ENCODE data around the gene ACTR1B. TPM values are rescaled to one million over a fixed set of nuclear protein-coding genes. Genes with fewer than 3 reads are reported as not detected.
"Not testable (repeated sequence)": the region's sequence is repeated elsewhere in the genome, so short reads cannot be mapped to it uniquely, and the experiment has no call there.

The ACTR1B gene
- 10 to 100 TPM; 15.3 to 19.3 (median 17.3) TPM for polyA plus RNA-seq

DNA sequence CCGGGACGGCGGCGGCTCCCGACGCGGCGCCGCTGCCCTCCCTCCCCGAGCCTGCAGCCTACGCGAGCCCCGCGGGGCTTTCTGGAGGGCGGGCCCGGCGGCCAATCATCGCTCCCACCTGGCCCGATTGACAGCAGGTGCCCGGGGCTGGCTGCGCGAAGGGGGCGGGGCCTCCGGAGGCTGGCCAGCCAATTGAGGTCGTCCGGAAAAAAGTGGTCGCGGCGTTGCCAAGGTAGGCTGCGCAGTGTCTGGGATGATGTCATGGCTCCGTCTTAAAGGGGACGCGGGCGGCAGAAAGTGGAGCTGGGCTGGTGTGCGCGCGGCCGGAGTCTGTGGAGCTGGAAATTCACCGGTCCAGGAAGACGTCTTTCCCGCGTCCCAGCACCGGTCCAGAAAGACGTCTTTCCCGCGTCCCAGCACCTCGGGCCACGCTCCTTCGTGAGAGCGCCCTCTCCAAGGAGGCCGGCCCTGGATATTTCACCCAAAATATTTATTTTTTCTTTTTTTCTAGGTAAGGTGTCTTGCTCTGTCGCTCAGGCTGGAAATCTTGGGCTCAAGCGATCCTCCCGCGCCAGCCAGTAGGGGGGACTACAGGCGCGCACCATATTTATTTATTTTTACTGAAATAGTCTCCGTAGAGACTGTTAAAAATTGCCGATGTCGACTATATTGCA is at the start of gene ACTR1B:
Gene ACTR1B (minus strand): TSS at position 83 of the 674 bp plus-strand sequence. CDS start 154 bp downstream, outside the sequence.
- Mint-ChIP-seq H3K4me3 (peak within 1 kb of the TSS; percentile 93 to 98 (median 97)), H3K36me3 (no peaks in the 10 kb centered on the region), H3K4me1 (peaks cover 31 to 41% of the 10 kb centered on the region in 2 donors), H3K9me3 (no peaks in the 10 kb centered on the region), H3K27ac (peak within 1 kb of the TSS; percentile 97 to 99 (median 98)), H3K27me3 (ENCODE audit: low read depth in 3 of 3) (peaks cover 2 to 7% (median 5%) of the 10 kb centered on the region in 3 donors)
- DNase-seq, result peak; percentile 98

DNA sequence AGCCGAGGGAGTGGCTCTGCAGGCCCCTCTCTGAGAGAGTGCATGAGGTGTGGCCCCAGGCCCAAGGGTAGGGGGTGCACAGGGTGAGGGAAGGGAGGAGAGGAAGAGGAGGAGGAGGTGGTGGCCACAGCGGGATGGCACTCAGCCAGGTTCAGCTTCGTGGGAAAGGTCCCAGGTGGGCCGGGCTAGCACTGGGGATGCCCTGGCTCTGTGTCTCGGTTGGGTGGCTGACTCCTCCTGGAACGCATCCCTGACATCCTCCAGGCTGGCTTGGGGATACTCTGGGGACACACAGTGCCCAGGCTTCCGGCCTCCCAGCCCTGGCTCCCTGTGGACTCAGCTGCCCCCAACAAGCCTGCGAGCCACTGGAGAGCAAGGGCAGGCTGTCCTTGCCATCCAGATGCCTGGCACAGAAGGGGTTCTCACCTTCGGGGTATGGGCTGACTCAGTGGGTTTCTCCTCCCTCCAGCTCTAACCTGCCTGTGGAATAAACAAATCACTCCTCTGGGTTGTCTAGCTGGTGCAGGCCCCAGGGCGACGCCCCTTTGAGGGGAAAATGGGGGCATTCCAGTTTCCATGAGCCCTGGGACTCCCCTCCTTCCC is 49.0 kb upstream of the ACTR1B start:
- DNase-seq, result no peak
- Mint-ChIP-seq H3K9me3 (no peaks in the 10 kb centered on the region), H3K36me3 (peaks cover 20 to 32% (median 27%) of the 10 kb centered on the region in 3 donors), H3K4me1 (peaks cover 73 to 77% of the 10 kb centered on the region in 2 donors), H3K27me3 (ENCODE audit: low read depth in 3 of 3) (peaks cover 6 to 15% (median 14%) of the 10 kb centered on the region in 3 donors), H3K27ac (peak overlapping the region; percentile 98 to 100 (median 100)), H3K4me3 (peak overlapping the region; percentile 92 to 99 (median 98))

DNA sequence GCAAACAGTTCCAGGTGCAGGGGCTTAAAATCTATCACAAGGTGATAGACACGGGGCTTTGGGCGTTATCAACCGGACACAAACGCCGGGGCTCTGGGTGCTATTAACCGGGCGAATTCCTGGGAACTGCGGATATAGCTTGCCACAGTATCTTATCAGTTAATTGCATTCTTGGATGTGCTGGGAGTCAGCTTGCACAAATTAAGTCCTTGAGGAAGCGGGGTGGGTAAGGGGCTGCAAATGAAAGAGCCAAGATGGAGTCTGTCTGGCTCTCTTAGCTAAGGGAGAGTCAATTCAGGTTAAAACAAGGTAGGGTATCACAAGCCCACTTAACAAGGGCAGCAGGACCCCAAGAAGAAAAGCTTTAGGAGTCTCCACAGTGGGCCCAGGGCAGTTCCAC is 48.3 kb upstream of the ACTR1B start:
- Mint-ChIP-seq H3K4me3 (peak overlapping the region; percentile 92 to 99 (median 98)), H3K36me3 (peaks cover 20 to 30% (median 27%) of the 10 kb centered on the region in 3 donors), H3K27ac (peak overlapping the region; percentile 98 to 100 (median 100)), H3K4me1 (peaks cover 67 to 71% of the 10 kb centered on the region in 2 donors), H3K27me3 (ENCODE audit: low read depth in 3 of 3) (peaks cover 6 to 15% (median 12%) of the 10 kb centered on the region in 3 donors)
- DNase-seq, H3K9me3 Mint-ChIP-seq: not testable (repeated sequence)

DNA sequence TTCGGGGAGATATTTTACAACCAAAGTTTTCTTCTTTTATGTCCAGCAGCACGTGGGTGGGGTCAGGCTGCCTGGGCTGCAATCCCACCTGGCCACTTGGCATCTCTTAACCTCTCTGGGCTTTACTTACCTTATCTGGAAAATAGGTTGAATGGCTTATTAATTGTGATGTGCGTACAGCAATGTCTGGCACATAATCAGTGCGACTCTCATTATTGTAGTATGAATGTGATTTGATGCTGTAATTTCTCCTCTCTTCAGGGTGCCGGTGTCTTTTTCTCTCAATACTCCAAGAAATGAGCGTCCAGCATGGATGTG is 47.5 kb upstream of the ACTR1B start:
- Mint-ChIP-seq H3K36me3 (peaks cover 19 to 23% (median 20%) of the 10 kb centered on the region in 3 donors), H3K4me1 (peaks cover 59 to 63% of the 10 kb centered on the region in 2 donors), H3K4me3 (peak overlapping the region; percentile 92 to 99 (median 98)), H3K27ac (peak overlapping the region; percentile 98 to 100 (median 100)), H3K27me3 (ENCODE audit: low read depth in 3 of 3) (peaks cover 6 to 13% (median 12%) of the 10 kb centered on the region in 3 donors), H3K9me3 (no peaks in the 10 kb centered on the region)
- no peak for DNase-seq

DNA sequence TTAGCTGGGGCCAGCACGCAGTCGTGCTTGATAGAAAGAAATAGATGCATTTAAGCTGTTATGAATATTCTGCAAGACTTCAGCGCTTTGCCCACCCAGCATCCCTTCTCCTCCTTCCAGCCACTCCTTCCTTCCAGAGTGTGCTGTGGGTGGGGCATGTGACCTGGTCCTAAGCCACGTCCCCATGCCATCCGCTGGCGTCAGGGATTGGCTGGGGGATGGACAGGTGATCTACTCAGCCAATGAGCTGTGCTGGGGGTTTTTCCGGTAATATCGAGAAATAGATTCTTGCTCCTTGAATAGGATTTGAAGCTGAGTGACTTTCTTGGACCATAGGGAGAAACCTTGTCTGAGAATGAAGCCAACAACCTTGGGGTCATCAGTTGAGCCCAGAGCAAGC is 44.8 kb upstream of the ACTR1B start:
- DNase-seq, result no peak
- no peaks in the 10 kb centered on the region for H3K9me3 Mint-ChIP-seq
- no peak overlapping the region for H3K27ac Mint-ChIP-seq
- H3K27me3 Mint-ChIP-seq (ENCODE audit: low read depth in 3 of 3), result peaks cover 2 to 8% (median 5%) of the 10 kb centered on the region in 3 donors
- no peak overlapping the region for H3K4me3 Mint-ChIP-seq
- peaks cover 1 to 5% (median 3%) of the 10 kb centered on the region in 3 donors for H3K36me3 Mint-ChIP-seq
- peaks cover 36 to 40% of the 10 kb centered on the region in 2 donors for H3K4me1 Mint-ChIP-seq

DNA sequence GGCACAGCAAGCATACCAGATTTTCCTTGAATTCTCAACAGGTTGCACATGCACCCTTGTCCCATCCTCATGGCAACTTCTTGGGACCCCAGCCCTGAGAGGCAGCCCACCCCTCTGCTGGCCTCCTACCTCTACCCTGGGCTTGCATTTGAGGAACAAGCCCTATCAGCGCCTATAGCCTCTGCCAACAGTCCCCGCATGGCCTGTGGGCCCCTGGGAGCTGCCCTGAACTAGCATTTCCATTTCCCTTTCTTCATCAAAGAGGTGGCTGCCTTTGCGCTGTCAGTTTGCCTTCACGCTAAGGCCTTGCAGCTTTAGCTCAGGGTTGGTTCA is 44.2 kb upstream of the ACTR1B start:
- Mint-ChIP-seq H3K27me3 (ENCODE audit: low read depth in 3 of 3) (peaks cover 0 to 4% (median 0%) of the 10 kb centered on the region in 3 donors), H3K9me3 (no peaks in the 10 kb centered on the region), H3K36me3 (peaks cover 0 to 3% (median 2%) of the 10 kb centered on the region in 3 donors), H3K4me3 (no peak overlapping the region), H3K4me1 (peaks cover 30 to 34% of the 10 kb centered on the region in 2 donors), H3K27ac (no peak overlapping the region)
- no peak for DNase-seq

DNA sequence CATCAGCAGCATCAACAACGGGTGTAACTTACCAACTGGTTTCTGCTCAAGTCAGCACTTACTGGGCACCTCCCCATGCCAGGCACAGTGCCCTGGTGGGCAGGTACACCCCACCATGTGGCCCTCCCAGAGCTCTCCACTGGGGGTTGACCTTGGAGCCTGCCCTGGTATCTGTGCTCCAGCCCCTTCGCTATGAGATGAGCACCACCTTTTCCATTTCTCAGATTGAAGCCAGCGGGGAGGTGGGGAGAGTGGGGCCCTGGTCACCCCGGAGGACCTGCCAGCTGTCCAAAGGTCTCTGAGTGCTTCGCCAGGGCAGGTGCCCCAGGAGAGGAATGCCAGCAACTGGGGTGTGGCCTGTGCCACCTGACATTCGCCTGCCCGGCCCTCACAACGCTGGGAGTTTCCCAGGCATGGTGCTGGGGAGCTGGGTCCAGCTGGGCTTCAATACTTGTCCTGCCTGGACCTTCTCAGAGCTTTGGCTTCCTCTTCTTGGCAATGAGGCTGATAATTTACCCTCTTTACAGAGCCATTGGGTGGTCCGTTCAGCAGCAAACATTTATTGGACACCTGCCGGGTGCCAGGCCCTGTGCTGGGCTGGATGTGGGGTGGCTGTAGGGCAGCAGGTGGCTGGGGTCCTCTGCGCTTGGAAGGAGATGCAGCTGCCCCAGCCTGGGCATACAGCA is 43.7 kb upstream of the ACTR1B start:
- no peak overlapping the region for H3K27ac Mint-ChIP-seq
- H3K9me3 Mint-ChIP-seq, result no peaks in the 10 kb centered on the region
- H3K4me3 Mint-ChIP-seq, result no peak overlapping the region
- H3K4me1 Mint-ChIP-seq, result peaks cover 25 to 30% of the 10 kb centered on the region in 2 donors
- peaks cover 0 to 3% (median 2%) of the 10 kb centered on the region in 3 donors for H3K36me3 Mint-ChIP-seq
- H3K27me3 Mint-ChIP-seq (ENCODE audit: low read depth in 3 of 3), result peaks cover 0 to 4% (median 0%) of the 10 kb centered on the region in 3 donors
- no peak for DNase-seq

DNA sequence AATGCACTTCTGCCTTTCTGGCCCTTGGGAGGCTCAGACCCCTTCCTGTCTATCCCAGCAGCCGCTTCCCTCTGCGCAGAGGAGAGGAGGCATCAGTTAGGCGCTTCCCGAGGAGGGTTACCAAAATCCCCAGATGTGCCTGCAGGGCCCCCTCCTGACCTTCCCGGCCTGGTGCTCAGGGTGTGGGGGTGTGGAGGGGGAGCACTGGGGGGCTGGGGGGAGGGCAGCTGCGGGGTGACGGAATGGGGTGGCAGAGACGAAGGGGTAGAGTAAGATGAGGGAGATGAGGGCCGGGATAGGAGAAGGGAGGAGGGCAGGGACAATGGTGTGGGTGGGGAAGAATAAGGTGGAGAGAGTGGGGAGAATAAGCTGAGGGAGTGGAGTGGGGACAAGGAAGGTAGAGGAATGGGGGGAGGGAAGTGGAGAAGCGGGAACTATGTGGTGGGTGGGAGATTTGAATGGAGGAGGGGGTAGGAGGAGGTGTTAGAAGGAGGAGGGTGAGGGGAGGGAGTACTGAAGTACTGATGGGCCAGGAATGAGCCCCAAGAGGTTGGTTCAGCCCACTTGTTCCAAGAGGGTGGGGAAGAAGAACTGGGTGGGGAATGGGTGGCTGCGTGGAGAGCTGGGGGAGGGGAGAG is 43.0 kb upstream of the ACTR1B start:
- peaks cover 0 to 3% (median 2%) of the 10 kb centered on the region in 3 donors for H3K36me3 Mint-ChIP-seq
- no peak overlapping the region for H3K27ac Mint-ChIP-seq
- no peak for DNase-seq
- H3K4me3 Mint-ChIP-seq, result no peak overlapping the region
- H3K4me1 Mint-ChIP-seq, result peaks cover 18 to 23% of the 10 kb centered on the region in 2 donors
- no peaks in the 10 kb centered on the region for H3K9me3 Mint-ChIP-seq
- H3K27me3 Mint-ChIP-seq (ENCODE audit: low read depth in 3 of 3), result peaks cover 0 to 4% (median 0%) of the 10 kb centered on the region in 3 donors

DNA sequence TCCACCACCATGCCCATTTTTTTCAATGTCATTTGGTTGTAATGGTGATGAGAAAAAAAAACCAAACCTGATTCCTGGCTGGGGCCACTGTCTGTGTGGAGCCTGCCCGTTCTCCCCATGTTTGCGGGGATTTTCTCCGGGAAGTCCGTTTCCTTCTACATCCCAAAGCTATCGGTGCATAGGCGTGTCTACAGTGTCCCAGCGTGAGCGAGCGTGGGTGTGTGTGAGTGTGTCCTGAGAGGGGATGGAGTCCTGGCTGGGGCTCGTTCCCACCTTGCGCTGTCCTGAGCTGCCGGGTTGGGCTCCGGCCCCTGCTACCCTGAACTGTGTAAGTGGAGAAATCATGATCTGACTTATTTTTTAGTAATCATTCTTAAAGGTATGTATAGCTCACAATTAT is 42.3 kb upstream of the ACTR1B start:
- Mint-ChIP-seq H3K36me3 (peaks cover 0 to 3% (median 2%) of the 10 kb centered on the region in 3 donors), H3K27me3 (ENCODE audit: low read depth in 3 of 3) (peaks cover 0 to 4% (median 0%) of the 10 kb centered on the region in 3 donors), H3K4me1 (peaks cover 15 to 16% of the 10 kb centered on the region in 2 donors), H3K27ac (no peak overlapping the region), H3K4me3 (no peak overlapping the region), H3K9me3 (no peaks in the 10 kb centered on the region)
- no peak for DNase-seq

DNA sequence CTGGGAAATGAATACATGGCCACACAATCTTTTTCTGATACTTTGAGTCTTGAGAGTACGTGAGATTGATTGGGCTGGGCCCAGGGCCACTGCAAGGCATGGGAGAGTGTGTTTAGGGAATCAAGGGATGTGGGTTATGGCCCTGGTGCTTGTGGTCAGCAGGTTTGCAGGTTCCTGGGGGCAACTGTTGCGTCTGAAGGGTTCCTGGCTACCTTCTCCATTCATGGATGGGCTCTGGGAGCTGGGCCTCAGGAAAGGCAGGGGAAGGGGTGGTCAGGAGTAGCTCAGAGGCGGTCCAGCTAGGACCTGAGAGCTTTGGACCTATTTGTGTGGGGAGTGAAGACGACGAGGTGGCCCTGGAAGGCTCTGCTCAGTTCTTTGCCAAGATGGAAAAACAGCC is 41.1 kb upstream of the ACTR1B start:
- H3K27me3 Mint-ChIP-seq (ENCODE audit: low read depth in 3 of 3), result peaks cover 0 to 2% (median 2%) of the 10 kb centered on the region in 3 donors
- peaks cover 6 to 10% of the 10 kb centered on the region in 2 donors for H3K4me1 Mint-ChIP-seq
- DNase-seq, result no peak
- H3K27ac Mint-ChIP-seq, result no peak overlapping the region
- no peak overlapping the region for H3K4me3 Mint-ChIP-seq
- no peaks in the 10 kb centered on the region for H3K9me3 Mint-ChIP-seq
- peaks cover 0 to 1% (median 1%) of the 10 kb centered on the region in 3 donors for H3K36me3 Mint-ChIP-seq

DNA sequence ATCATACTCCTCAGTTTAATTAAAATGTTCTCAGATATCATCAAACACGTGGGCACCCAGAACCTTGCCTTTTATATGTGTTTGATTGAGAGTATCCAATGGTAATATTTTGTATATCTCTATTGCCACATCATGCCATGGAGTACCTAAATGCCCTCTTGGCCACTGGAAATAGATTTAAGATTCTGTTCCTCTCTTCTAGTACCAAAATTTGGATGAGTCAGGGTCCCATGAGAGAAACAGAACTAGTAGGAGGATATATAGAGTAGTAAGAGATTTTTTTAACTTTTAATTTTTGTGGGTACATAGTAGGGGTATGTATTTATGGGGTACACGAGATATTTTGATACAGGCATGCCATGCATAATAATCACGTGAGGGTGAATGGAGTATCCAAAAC is 39.9 kb upstream of the ACTR1B start:
- Mint-ChIP-seq H3K36me3 (no peaks in the 10 kb centered on the region), H3K4me1 (peaks cover 0 to 7% of the 10 kb centered on the region in 2 donors), H3K9me3 (no peaks in the 10 kb centered on the region), H3K27ac (no peak overlapping the region), H3K4me3 (no peak overlapping the region), H3K27me3 (ENCODE audit: low read depth in 3 of 3) (peaks cover 0 to 4% (median 0%) of the 10 kb centered on the region in 3 donors)
- no peak for DNase-seq

DNA sequence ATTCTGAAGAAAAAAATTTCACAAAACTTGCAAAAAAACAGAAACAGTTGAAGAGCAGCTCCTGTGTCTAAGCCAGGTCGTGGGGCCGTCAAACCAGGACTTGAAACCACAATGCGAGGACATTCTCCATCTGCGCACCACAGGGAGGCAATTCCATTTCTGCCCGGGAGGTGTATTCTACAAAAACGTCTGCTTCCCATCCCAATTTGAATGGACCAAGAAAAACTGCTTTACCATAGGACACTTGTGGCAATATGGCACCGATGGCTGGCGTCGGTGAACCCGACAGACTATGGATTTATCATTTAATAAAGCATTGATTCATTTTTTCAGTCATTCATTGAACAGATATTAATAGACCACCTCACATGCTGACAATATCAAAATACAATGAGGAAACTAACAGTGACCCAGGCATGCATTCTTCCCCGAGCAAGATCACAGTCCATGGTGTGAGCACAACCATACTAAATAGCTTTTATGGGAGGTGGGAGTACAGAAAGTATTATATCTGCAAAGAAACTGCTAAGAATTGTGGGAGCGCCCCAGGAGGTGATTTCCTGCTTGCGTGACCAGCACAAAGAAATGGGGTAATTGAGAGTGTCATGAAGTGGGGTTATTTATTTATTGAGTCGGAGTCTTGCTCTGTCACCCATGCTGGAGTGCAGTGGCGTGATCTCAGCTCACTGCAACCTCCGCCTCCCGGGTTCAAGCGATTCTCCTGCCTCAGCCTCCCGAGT is 39.1 kb upstream of the ACTR1B start:
- Mint-ChIP-seq H3K9me3 (no peaks in the 10 kb centered on the region), H3K4me3 (no peak overlapping the region), H3K27me3 (ENCODE audit: low read depth in 3 of 3) (peaks cover 0 to 4% (median 0%) of the 10 kb centered on the region in 3 donors), H3K4me1 (peaks cover 0 to 7% of the 10 kb centered on the region in 2 donors), H3K36me3 (no peaks in the 10 kb centered on the region), H3K27ac (no peak overlapping the region)
- no peak for DNase-seq

DNA sequence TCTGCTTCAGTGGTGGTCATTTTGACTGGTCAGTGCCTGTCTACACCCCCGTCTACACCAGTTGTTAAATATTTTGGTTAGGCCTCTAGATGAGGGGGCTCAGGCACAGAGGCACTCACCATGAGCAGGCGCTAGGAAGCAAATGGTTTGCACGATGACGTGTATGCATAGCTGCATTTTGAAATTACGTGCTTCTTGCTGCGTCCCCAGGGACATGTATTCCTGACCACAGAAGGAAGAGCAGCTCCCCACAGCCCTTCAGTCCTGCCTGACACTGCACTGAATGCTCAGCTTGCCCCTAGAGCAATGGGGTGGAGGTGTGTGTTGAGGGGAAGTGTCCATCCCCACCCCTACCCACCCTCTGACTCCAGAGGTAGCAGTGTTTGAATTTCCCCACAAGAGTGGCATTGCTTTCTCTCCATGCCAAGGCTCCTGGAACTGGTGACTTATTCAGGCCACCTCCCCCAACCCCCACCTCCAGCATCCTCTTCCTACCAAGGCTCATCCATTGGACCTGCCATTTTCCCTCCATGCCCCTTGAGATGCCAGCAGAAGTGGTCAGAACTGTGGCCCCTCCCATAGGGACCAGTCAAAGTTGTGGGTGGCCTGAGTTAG is 38.1 kb upstream of the ACTR1B start:
- Mint-ChIP-seq H3K9me3 (no peaks in the 10 kb centered on the region), H3K27me3 (ENCODE audit: low read depth in 3 of 3) (peaks cover 0 to 4% (median 0%) of the 10 kb centered on the region in 3 donors), H3K27ac (no peak overlapping the region), H3K4me3 (no peak overlapping the region), H3K4me1 (peaks cover 5 to 10% of the 10 kb centered on the region in 2 donors), H3K36me3 (no peaks in the 10 kb centered on the region)
- no peak for DNase-seq

Data from immature natural killer cell (primary cell).